GM13976 (cell line): ENCODE data around the gene CHP2.
"Not testable (repeated sequence)": the region's sequence is repeated elsewhere in the genome, so short reads cannot be mapped to it uniquely, and the experiment has no call there.

Source experiments
- DNase-seq: peaks from one replicate; pipeline ENCODE4 v3.0.0; 2012; ENCODE audit warnings: low spot score
- CTCF ChIP-seq: IDR thresholded peaks from 2 replicates; pipeline ENCODE4 v1.5.1; 2012; ENCODE audit warnings: borderline replicate concordance, mild to moderate bottlenecking; ENCODE audit not compliant: insufficient read depth; ENCODE audit errors: extremely low read depth, missing control alignments, control extremely low read depth
- in situ Hi-C: fragments of 300-500 bp; cut with MboI; formaldehyde crosslinking; loops from one replicate; pipeline ENCODE4 v1.12.0; 2022; ENCODE audit warnings: low sequenced_read_pairs, mixed read lengths, inconsistent platforms; ENCODE audit not compliant: unreplicated experiment

Gene CHP2

GRCh38 chr16:23728112-23728477, 26.7 kb upstream of the CHP2 start:
- no peak for DNase-seq

GRCh38 chr16:23729503-23730424, 25.1 kb upstream of the CHP2 start:
- DNase-seq = no peak
- in situ Hi-C loops = no loop called here
- TF ChIP-seq CTCF = no peak

More at GRCh38 chr16:23728112-23728477, 26.7 kb upstream of the CHP2 start:
- TF ChIP-seq CTCF = no peak
- in situ Hi-C loops = no loop called here

- no peak for DNase-seq
- in situ Hi-C loops = no loop called here
- TF ChIP-seq CTCF = no peak
Measured at GRCh38 chr16:23734176-23734893, 20.5 kb upstream of the CHP2 start.

GRCh38 chr16:23737423-23738028, 17.3 kb upstream of the CHP2 start:
- in situ Hi-C loops, DNase-seq: not testable (repeated sequence)

GRCh38 chr16:23739516-23739915, 15.3 kb upstream of the CHP2 start:
- in situ Hi-C loops = no loop called here
- no peak for TF ChIP-seq CTCF
- no peak for DNase-seq

- no peak for DNase-seq
- no peak for TF ChIP-seq CTCF
- in situ Hi-C loops = no loop called here
Measured at GRCh38 chr16:23741675-23742303, 13.0 kb upstream of the CHP2 start.

- no peak for TF ChIP-seq CTCF
- DNase-seq = no peak
- in situ Hi-C loops = no loop called here
Measured at GRCh38 chr16:23742766-23743165, 12.1 kb upstream of the CHP2 start.
